HG03520 (cell line): ENCODE data around the gene CDKAL1.
"Not testable (repeated sequence)": the region's sequence is repeated elsewhere in the genome, so short reads cannot be mapped to it uniquely, and the experiment has no call there.

Source experiments
- ATAC-seq: cut with Tn5 transposase; IDR thresholded peaks from one replicate; pipeline ENCODE4 v1.9.1; 2021; ENCODE audit warnings: mild to moderate bottlenecking, moderate library complexity; ENCODE audit not compliant: unreplicated experiment

CDKAL1 gene

DNA sequence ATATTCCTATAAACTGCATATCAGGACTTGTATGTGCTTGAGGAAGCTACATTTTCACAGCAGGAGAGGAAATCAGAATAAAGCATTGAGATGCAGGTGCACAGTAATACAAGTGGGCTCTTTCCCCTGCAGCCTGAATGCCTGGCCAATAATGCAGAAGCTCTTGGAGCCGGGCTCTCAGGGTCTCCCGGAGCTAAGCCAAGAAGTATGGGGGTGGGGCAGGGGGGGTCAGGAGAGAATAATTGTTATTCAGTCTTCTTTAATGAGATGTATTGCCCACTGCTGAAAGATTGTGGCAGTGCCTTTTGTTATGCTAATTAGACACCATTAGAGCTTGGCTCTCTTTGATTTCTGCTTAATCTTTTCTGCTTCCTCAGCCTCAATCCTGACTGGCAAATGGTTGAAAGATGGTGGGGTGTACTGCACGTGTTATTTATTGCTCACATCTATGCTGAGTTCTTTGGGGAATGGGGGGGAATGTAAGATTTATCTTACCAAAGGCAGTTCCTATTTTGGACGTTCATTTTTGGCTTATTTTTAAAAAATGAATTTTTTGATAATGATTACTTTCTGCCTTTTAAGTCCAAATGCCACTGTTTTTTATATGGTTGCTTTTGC, 651.7 kb downstream of the CDKAL1 start:
- ATAC-seq, result no peak

DNA sequence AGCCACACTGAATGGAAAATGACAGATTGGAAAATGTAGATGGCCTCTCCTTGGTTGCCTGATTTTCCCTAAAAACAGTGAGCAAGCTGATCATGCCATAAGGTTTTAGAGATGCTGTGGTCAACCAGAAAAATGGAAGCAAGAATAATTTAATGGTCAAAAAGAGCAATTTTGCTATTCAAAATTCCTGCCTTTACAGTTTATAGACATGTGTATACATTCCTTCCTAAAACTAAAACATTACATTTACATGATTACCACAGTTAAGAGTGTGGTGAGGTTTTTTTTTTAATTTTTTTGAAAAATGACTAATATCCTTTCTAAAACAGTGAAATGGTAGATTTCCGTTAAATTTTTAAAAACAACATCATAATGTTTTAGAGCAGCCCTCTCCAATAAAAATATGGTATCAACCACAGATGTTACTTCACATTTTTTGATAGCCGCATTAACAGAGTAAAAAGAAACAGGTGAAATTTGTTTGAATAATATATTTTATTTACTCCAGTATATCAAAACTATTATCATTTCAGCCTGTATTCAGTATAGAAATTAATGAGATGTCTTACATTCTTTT, 652.3 kb downstream of the CDKAL1 start:
- no peak for ATAC-seq

DNA sequence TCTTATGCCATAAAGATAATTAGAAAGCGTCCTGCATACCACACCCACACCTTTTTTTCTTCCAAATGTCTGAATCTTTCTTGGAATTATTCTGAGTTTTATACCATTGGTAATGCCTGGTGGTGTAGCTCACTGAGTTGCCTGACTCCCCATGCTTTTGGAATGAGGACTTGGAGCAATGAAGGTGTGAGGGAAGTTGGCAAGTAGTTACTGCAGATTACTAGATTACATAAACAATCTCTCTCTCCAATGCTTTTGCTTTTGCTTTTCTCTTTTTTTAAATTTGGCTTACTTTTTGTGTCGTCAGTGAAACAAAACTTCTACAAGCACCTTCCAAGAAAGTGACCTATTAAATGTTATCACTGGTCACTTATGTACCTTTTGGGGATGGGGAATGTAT, 653.2 kb downstream of the CDKAL1 start:
- ATAC-seq, result no peak

DNA sequence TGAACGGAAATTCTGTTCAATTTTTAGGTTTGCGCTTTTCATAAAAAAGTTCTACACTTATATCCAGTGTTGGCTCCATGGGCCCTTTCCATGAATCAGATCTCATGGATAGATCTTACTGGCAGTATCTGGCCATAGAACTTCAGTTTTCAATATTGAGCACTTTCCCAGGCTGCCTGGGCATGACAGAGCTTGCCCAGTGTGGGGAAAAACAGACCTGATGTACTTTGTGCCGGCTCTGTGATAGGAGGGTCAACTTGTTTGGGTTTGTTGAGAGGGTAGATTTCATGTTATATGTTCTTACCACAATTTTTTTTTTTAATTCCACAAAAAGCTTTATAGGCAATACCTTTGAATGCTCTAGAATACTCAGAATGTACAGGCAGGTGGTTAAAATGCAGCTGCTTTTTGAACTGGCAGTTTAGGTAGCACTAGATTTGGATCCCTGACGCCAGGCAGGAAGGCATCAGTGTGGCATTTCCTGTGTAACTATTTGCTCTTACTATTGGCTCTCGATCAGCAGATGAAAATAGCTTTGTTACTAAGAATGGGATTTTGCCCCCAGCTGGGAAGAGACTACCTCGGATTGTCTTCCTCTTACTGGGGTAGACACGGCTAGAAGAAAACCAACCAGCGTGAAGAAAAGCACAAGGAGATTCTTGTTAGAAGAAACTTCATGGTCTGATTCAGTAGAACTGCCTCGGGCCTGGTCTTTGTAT, 654.4 kb downstream of the CDKAL1 start:
- no peak for ATAC-seq

DNA sequence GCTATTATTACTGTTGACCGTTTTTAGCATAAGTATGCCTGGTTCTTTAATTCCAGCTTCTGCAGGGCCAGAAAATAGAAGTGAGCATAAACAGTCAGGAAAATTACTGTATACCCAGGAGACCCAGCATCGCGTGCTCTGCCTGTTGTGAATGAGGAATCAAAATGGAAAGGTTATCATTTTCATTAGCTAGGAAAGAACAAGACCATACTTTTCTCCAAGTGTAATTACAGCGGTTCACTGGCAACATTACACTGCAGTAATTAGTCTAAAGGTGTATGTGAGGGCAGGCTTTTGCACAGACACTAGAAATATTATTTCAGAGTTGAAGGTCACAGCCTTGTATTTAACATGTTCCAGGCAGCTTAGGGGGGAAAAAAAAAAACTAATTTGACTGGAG, 655.5 kb downstream of the CDKAL1 start:
- no peak for ATAC-seq

DNA sequence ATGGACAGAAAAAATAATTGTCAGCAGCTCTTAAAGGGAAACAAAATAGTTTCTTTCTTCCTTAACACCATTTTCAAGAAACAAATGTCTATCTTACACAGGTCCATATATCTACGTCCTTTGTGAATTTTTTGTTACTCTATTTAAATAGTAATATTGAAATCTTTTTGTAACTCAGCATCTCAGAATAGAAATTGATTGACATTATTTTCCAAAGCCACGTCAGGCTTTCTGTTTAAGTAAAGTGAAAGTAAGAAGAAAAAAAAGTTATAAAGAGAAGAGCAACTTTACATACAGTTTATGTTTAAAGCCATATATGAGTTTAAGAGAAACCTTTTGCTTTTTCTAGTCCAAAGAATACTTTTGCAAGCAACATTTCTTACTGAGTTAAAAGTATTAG, 656.4 kb downstream of the CDKAL1 start:
- no peak for ATAC-seq

DNA sequence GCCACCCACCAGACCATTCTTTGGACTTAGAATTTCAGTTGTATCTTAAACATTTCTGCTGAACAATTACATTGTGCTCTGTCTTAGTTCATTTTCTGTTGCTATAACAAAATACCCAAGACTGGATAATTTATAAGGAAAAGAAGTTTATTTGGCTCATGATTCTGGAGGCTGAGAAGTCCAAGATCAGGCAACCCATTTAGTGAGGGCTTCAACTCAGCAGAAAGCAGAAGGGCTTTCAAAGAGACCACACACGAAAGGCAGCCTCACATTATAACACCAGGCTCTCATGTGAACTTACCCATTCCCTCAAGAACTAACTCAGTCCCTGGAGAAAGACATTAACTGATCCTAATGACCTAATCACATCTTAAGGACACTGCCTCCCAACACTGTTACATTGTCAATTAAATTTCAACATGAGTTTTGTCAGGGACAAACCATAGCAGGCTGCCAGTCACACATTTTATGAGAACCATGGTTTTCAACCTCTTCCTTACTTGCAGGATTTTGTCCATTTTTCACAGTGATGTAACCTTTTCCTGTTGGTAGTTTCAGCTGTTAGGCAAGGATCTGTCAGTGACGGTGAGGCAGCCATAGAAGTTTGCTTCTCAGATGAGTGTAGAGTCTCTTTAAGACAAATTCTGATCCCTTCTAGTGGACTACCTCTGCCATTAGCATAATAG, 659.7 kb downstream of the CDKAL1 start:
- no peak for ATAC-seq

DNA sequence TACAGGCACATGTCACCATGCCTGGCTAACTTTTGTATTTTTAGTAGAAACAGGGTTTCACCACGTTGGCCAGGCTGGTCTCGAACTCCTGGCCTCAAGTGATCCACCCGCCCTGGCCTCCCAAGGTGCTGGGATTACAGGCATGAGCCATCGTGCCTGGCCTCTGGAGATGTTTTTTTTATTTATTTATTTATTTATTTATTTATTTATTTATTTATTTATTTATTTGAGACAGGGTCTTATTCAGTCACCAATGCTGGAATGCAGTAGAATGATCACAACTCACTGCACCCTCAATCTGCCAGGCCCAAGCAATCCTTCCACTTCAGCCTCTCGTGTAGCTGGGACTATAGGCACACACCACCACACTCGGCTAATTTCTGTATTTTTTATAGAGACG, 661.0 kb downstream of the CDKAL1 start:
- not testable (repeated sequence) for ATAC-seq

DNA sequence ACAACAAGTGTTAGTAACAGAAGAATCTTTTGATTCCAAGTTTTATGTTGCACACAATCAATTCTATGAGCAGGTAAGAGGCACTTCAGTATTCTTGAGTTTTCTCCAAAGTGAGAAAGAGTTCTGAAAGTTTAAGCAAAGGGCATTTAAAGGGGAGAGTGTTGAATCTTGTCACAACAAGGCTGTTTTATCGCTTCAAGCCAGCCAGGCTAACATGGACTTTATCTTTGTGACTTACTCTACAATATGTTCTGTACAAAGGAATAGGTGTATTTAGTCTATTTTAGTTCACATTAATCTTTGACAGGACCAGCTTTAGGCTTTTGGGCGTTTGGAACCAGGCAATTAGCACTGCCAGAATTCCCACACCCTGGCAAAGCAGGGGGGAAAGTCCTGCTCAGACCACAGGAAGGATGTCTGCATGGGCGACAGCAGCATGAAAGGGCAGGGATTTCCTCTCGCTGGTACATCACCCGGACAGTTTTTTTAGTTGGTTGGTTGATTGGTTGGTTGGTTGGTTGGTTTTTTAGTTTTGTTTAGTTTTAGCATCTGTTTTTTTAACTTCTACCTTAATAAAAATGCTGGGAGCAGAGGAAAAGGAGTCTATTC, 663.9 kb downstream of the CDKAL1 start:
- no peak for ATAC-seq

DNA sequence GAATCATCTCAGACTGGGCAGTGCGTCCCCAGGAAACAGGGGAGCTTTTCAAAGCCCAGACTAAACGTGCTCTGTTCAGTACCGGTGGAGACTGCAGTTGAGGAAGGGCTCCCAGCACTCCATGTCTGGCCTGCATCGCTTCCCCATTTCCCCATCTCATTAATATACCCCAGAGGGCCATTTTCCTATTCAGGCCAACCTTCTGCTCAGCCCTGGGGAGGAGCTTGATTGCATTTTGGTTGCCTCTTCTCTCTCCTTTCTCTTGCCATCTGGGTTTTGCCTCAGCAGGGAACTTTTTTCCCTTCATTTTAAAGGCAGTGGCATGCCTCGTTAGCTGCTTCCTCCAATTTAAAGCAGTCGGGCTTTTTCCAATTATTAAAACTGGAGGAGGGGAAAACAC, 665.0 kb downstream of the CDKAL1 start:
- no peak for ATAC-seq

DNA sequence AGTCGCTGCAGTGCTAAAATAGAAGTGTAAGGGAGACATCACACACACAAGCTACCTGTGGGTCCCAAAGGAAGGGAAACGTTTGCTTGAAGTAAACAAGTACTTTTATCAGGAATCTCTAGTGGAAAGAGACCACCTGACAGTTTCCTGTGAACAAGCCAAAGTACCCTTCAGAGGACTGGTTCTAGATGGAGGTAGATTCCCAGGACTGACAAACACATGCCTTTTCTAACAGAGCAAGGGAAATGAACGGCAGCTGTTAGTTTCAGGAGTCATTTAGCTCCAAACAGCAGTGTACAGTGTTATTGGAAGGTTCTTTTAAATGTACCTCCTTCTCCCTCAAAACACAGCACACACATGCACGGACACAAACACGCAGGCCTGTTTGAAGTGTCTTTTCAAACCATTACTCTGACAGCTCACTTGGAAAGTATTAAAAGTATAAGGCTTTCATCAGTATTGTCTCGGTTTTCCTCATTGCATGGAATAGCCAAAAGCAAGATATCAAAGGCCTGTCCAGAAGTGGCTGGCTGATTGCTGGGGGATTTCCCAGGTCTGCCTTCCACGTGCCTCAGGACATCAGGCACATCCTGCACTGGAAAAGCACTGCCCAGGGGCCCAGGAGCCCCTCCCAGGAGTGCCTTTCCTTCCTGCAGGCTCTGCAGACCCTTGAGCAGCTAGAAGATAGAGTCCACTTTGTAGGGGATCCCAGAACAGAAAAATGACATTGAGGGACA, 666.0 kb downstream of the CDKAL1 start:
- no peak for ATAC-seq

DNA sequence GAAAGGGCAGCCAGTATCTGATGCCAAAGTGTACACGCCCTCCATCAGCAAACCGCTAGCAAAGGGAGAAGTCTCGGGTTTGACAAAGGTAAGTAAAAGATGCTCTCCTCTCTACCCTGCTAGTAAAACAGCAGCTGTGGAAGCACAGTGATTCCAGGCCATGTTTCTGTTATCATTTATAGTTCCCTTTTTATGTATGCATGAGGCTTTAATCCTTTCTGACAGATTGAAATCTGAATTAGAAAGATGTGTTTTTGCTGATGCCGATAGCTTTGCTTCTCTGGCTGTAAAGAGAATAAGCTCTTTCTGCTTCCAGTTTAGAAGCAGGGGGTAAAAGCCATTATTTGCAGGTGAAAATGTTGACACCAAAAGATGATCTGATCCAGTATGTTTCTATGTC, 666.9 kb downstream of the CDKAL1 start:
- no peak for ATAC-seq

DNA sequence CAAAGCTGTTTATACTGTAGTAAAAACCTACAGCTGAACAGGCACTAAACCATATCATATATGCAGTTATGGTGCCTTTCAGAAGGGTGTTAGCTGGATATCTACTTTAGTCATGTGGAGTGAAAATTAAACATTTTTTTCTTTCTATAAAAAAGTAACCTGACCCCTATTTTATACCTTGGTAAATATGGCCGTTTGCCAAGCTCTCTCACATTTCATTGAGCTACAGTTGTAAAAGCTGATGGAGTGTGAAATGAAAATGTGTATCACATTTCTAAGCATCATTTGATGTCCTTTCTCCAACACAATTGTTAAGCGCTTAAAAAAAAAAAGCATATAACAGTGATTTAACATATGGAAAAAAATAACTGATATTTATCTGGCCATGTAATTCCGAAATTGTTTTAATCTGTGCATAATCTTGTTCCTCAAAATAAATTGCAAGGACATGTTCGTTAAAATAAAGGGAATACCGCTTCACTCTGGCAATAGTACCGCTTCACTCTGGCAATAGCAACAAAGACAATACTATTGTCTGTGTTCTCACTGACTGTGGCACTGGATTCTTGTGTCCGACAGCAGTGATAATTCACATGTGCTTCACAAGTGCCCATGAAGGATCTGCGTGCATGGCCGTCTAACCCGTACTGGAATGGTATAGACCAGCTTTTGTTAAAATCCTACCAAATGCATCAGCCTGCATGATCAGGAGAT, 667.5 kb downstream of the CDKAL1 start:
- no peak for ATAC-seq

DNA sequence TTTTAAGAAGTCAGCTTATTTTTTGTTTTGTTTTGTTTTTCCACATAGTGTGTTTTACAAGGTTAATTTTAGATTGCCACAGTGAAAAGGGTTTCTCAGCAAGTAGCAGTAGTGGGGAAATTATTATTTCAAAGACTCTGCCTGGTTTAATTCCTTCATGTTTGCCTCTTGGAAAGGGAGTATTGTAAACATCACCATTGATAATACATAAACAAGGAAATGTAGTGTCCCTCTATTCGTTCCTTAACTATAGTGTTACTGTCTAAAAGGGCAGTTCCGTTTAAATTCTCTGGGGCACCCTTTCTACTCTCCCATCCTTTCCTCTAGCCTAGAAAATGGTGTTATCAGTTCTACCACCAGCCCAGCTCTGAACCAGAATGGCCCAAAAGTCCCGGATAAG, 668.3 kb downstream of the CDKAL1 start:
- ATAC-seq, result no peak

DNA sequence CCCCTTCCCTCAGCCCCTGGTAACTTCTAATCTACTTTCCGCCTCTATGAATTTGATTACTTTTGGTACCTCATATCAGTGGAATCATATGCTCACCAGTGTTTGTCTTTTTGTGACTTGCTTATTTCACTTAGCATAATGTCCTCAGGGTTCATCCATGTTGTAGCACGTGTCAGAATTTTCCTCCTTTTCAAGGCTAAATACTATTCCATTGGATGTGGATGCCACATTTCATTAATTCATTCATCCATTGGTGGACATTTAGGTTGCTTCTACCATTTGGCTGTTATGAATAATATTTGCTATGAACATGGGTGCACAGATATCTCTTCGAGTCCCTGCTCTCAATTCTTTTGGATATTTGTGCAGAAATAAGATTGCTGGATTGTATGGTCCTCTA, 670.7 kb downstream of the CDKAL1 start:
- no peak for ATAC-seq

DNA sequence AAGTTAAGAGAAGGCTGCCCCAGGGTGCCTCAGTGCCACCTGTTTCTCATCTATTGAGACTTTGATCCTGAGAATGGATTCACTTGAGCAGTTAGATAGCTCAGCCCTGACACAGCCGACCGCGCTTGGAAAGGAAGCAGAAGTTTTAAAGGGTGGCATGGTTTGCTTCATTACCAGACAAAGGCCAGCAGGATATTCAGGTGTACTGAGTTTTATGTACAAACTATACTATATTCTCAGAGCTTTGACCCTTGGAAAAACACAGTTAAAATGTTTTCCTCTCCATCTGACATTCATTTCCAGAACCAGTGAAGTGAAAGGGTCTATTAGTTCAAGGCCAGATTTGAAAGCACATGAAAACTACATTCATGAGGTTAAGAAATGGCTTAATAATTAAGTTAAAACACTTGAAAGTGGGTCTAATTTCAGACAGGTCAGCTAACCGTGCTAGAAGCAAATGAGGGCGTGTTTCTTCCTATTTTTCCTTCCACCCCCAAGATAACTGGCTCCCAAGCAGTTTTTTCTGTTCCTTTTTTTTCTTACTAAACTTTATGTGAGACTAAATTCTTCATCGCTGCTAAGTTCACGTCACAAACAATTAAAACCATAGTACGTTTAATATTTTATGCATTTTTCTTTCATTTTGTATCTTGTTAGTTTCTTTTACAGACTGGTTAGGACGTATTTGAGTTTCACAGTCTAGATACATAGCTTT, 674.0 kb downstream of the CDKAL1 start:
- no peak for ATAC-seq

DNA sequence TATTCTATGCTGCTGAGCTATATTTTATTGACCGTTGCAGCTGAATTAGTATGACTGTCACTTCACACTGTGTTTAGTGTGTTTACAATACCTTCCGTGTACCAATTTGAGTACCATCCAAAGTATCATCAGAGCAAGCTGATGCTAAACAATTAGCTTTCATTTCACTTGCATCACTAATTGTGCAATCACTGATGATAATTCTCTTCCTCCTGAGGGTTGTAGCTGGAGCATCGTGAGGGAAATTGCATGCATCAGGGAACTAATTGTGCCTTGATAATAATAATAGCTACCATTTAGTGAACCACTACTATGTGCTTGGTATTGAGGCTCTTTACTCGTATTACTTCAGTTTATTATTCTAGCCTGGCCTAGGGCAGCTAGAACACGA, 674.5 kb downstream of the CDKAL1 start:
- ATAC-seq, result no peak

DNA sequence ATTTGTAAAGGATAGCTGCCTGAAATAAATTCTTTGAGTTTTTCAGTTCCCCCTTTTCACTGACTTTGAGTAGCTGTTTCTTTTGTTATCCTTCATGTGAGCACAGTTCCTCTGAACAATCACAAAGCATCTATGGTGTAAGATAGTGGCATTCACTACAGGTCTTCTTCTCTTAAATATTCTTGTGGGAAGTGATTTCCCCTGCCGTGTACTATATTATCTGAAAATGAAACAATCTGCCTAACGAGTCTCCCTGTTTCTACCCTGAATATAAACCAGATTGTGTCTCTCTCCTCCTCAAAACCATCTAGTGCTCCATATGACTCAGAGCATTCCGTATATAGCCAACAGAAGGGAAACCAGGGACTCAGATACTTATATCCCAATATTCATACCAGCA, 679.2 kb downstream of the CDKAL1 start:
- ATAC-seq, result no peak

DNA sequence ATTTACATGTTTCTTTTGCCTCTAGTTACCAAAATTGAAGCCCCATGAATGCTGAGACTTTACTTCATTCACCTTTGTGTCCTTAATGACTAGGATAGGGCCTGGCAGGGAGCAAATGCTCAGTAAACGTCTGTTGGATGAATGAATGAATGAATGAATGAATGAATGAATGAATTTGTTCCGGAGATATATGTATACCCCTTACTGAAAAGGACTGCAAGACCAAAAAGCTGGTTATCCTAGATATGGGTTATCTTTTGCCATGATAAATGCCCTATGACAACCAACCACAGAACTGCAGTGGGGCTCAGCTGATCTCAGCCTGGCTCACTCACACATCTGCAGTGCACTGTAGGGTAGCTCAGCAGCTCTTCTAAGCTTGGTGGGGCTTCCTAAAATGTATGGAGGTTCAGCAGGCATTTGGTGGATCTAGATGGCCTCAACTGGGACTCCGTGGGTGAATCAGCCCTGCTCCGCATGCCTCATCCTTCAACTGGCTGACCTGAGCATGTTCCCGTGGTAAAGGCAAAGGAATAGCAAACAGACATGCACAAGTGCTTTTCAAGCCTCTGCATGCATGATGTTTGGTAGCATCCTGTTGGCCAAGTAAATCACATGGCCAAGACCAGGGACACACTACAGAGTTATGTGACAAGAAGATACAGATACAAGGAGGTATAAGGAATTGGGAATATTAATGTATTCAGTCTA, 680.6 kb downstream of the CDKAL1 start:
- no peak for ATAC-seq
